Endothelial cell of umbilical vein (primary cell): ENCODE results near the gene DSP. TPM values are rescaled to one million over a fixed set of nuclear protein-coding genes. Genes with fewer than 3 reads are reported as not detected.

Source experiments
- BruUV-seq: library from RNA; stranded (reverse); fragments of 400-500 nt; replicated peaks from 2 replicates; lab custom pipeline; 2021; lab: Mats Ljungman, UMichigan
- CTCF ChIA-PET: fragments of 300-600, 350-600 bp; sonication (Branson Sonifier 250); formaldehyde crosslinking; loops from one replicate; lab custom pipeline; 2021; ENCODE audit warnings: antibody characterized with exemption, inconsistent platforms; lab: Charles Lee
- POLR2A ChIA-PET: fragments of 300-600, 350-600 bp; sonication (Branson Sonifier 250); formaldehyde crosslinking; loops from one replicate; lab custom pipeline; 2021; ENCODE audit warnings: antibody characterized with exemption, inconsistent platforms; lab: Charles Lee
- DNase-seq: peaks from one replicate; pipeline ENCODE4 v3.0.0-alpha.2; 2011; ENCODE audit warnings: low read depth, low spot score
- FAIRE-seq: peaks from 2 replicates; lab custom pipeline; 2011; peaks lifted over from hg19 to GRCh38; lab: Jason Lieb, UNC
- H2AFZ ChIP-seq: 2 replicates; pipeline ENCODE4 v1.6.0; 2012; ENCODE audit warnings: low read depth, low read length, control low read depth, inconsistent platforms
- H3K27ac ChIP-seq: 2 replicates; pipeline ENCODE4 v1.5.1; 2011; ENCODE audit warnings: low read depth, mild to moderate bottlenecking, control low read depth, low read length, moderate library complexity; ENCODE audit not compliant: insufficient read depth
- H3K27me3 ChIP-seq, 2 experiments: 2 replicates each; pipeline versions ENCODE4 v1.6.0 to v1.6.1; 2011; ENCODE audit warnings: low read length in 2 of 2, mixed read lengths in 1 of 2; ENCODE audit not compliant: control insufficient read depth in 2 of 2, insufficient read depth in 2 of 2
- H3K36me3 ChIP-seq, 2 experiments: 2 replicates in 1 of 2; 3 replicates in 1 of 2; pipeline ENCODE4 v1.5.1; 2011; ENCODE audit warnings: low read length in 2 of 2, mild to moderate bottlenecking in 1 of 2, moderate library complexity in 1 of 2; ENCODE audit not compliant: control insufficient read depth in 2 of 2, insufficient read depth in 2 of 2; ENCODE audit errors: extremely low read depth in 1 of 2
- H3K4me1 ChIP-seq: 3 replicates; pipeline ENCODE4 v1.5.1; 2011; ENCODE audit warnings: mild to moderate bottlenecking, low read length; ENCODE audit not compliant: control insufficient read depth, insufficient read depth; ENCODE audit errors: extremely low read depth
- H3K4me2 ChIP-seq: 2 replicates; pipeline ENCODE4 v1.6.1; 2011; ENCODE audit warnings: low read length, control low read depth, mixed read lengths; ENCODE audit not compliant: insufficient read depth
- H3K4me3 ChIP-seq, 3 experiments: fragments of 200-600 bp in 1 of 3; sonication (generic), shearing (Covaris generic) in 1 of 3; replicated peaks in 1 of 3; 2 replicates each; pipeline ENCODE4 v1.5.1; 2011 to 2016; ENCODE audit warnings: control low read depth in 3 of 3, low read length in 3 of 3, mild to moderate bottlenecking in 2 of 3, inconsistent platforms in 1 of 3, low read depth in 1 of 3, moderate library complexity in 1 of 3; ENCODE audit not compliant: insufficient read depth in 1 of 3
- H3K79me2 ChIP-seq: 2 replicates; pipeline ENCODE4 v1.6.0; 2012; ENCODE audit warnings: low read length, inconsistent platforms; ENCODE audit not compliant: control insufficient read depth, insufficient read depth
- H3K9ac ChIP-seq: replicated peaks from 2 replicates; pipeline ENCODE3; 2011; ENCODE audit warnings: low read length, control low read depth; ENCODE audit not compliant: insufficient read depth; ENCODE audit errors: extremely low read depth
- H3K9me1 ChIP-seq: replicated peaks from 3 replicates; pipeline ENCODE4 v1.6.0; 2011; ENCODE audit warnings: mild to moderate bottlenecking, low read length; ENCODE audit not compliant: control insufficient read depth, insufficient read depth; ENCODE audit errors: extremely low read depth
- H3K9me3 ChIP-seq: replicated peaks from 2 replicates; pipeline ENCODE4 v1.5.1; 2012; ENCODE audit warnings: low read length, inconsistent platforms; ENCODE audit not compliant: control insufficient read depth, insufficient read depth
- H4K20me1 ChIP-seq: replicated peaks from 2 replicates; pipeline ENCODE3; 2011; ENCODE audit warnings: mild to moderate bottlenecking, low read length; ENCODE audit not compliant: control insufficient read depth, insufficient read depth; ENCODE audit errors: extremely low read depth
- CTCF ChIP-seq, 2 donors: IDR thresholded peaks; 1 replicate in 1 of 2; 2 replicates in 1 of 2; pipeline ENCODE4 v1.5.1; 2011; ENCODE audit warnings: low read length in 2 of 2, mild to moderate bottlenecking in 2 of 2, moderate library complexity in 2 of 2, control low read depth in 1 of 2, inconsistent platforms in 1 of 2, low read depth in 1 of 2; ENCODE audit not compliant: insufficient read depth in 1 of 2; ENCODE audit errors: extremely low read depth in 1 of 2
- EZH2 ChIP-seq: IDR thresholded peaks from 2 replicates; pipeline ENCODE4 v1.6.1; 2012; ENCODE audit warnings: borderline replicate concordance, low read depth, mild to moderate bottlenecking, moderate library complexity, low read length, inconsistent platforms; ENCODE audit not compliant: severe bottlenecking
- FOS ChIP-seq: IDR thresholded peaks from 2 replicates; pipeline ENCODE4 v1.6.1; 2011; ENCODE audit warnings: mild to moderate bottlenecking, low read length, moderate library complexity, borderline replicate concordance; ENCODE audit not compliant: insufficient read depth
- GATA2 ChIP-seq: IDR thresholded peaks from 2 replicates; pipeline ENCODE4 v1.7.0; 2011; ENCODE audit warnings: low read depth, mild to moderate bottlenecking, moderate library complexity, mixed read lengths, low read length; ENCODE audit not compliant: insufficient read length, insufficient read depth
- JUN ChIP-seq: IDR thresholded peaks from 2 replicates; pipeline ENCODE4 v1.6.1; 2011; ENCODE audit warnings: borderline replicate concordance, low read depth; ENCODE audit not compliant: insufficient read length, insufficient read depth
- MAX ChIP-seq: IDR thresholded peaks from 2 replicates; pipeline ENCODE4 v1.6.1; 2011; ENCODE audit not compliant: insufficient read depth, insufficient read length
- MYC ChIP-seq: IDR thresholded peaks from one replicate; pipeline ENCODE4 v1.6.1; 2011; ENCODE audit warnings: mild to moderate bottlenecking, low read depth, low read length
- POLR2A ChIP-seq: IDR thresholded peaks from 2 replicates; pipeline ENCODE4 v1.6.1; 2012; ENCODE audit warnings: low read depth, mild to moderate bottlenecking, control low read depth, low read length
- POLR2AphosphoS5 ChIP-seq: IDR thresholded peaks from 2 replicates; pipeline ENCODE4 v1.6.1; 2012; ENCODE audit warnings: low read depth, mild to moderate bottlenecking, control low read depth, low read length, moderate library complexity; ENCODE audit not compliant: insufficient read depth
- dilution Hi-C: fragments of 300-500 bp; cut with MboI; formaldehyde crosslinking; loops from one replicate; pipeline ENCODE4 v1.15.0; 2019; ENCODE audit warnings: low sequenced_read_pairs; ENCODE audit not compliant: extremely low pct_ligation_motif_present
- intact Hi-C: fragments of 100-400 bp; cut with micrococcal nuclease; formaldehyde crosslinking; loops from one replicate; pipeline ENCODE4 v1.10.0; 2022
- polyA plus RNA-seq, 4 experiments: library from polyadenylated mRNA; depleted of rRNA in 3 of 4; stranded (reverse) in 3 of 4; unstranded in 1 of 4; fragments of >200 nt; gene quantifications; 2 replicates each; pipeline versions ENCODE4 v1.2.1 to v1.2.3, GENCODE V29; 2011 to 2012; ENCODE audit warnings: missing spikeins in 1 of 4
- total RNA-seq: library from RNA; stranded (reverse); gene quantifications from 2 replicates; pipeline ENCODE4 v1.2.3, GENCODE V29; 2021

The DSP gene
- total and polyA plus RNA-seq, 2 donors (not counting 3 experiments of a cell fraction or from before 2014, with no cell fraction given): 0.03 to 0.77 TPM

GRCh38 chr6:7587631-7588100, 46.2 kb downstream of the DSP start:
- H3K4me3 ChIP-seq: no peak overlapping the region
- H3K4me1 ChIP-seq: peaks cover 11% of the 10 kb centered on the region
- peaks cover 24% of the 10 kb centered on the region for H3K79me2 ChIP-seq
- H4K20me1 ChIP-seq: no peaks in the 10 kb centered on the region
- dilution Hi-C loops: no loop called here
- FAIRE-seq: no peak
- TF ChIP-seq JUN: no peak
- no peak for TF ChIP-seq EZH2
- TF ChIP-seq CTCF (IDR thresholded peaks at IDR 0.05; ENCODE audit: extremely low read depth in 1 of 2, insufficient read depth in 1 of 2, low read depth in 1 of 2, low read length in 2 of 2): no peak
- no peak for TF ChIP-seq MYC
- no peak for TF ChIP-seq GATA2
- TF ChIP-seq POLR2AphosphoS5: no peak
- TF ChIP-seq FOS: no peak
- TF ChIP-seq POLR2A: no peak
- TF ChIP-seq MAX: no peak
- no peaks in the 10 kb centered on the region for H3K36me3 ChIP-seq
- ChIA-PET POLR2A (no interaction called here), CTCF (no interaction called here)
- H2AFZ ChIP-seq: peak overlapping the region; percentile 5
- no peak overlapping the region for H3K27ac ChIP-seq
- H3K9me3 ChIP-seq: no peaks in the 10 kb centered on the region
- peak; percentile 6 for DNase-seq
- H3K9me1 ChIP-seq: no peaks in the 10 kb centered on the region
- no peak overlapping the region for H3K4me2 ChIP-seq
- no peak overlapping the region for H3K9ac ChIP-seq
- intact Hi-C loops: no loop called here
- peaks cover 2 to 6% of the 10 kb centered on the region in 2 experiments for H3K27me3 ChIP-seq
- no TSS peak for BruUV-seq
